Omental fat pad (tissue), 4 donors: ENCODE measurements around the gene CPE. TPM values are rescaled to one million over a fixed set of nuclear protein-coding genes. Genes with fewer than 3 reads are reported as not detected.

Experiments used
- ATAC-seq: fragments of 150-250 bp; one replicate; pipeline ENCODE4 v1.9.1; 2016; ENCODE audit warnings: mild to moderate bottlenecking, moderate library complexity; ENCODE audit not compliant: low FRiP score
- DNase-seq: peaks from one replicate; pipeline ENCODE4 v3.0.0-alpha.2; 2019; ENCODE audit warnings: low spot score
- total RNA-seq, 4 donors: library from RNA; depleted of rRNA; stranded (reverse); fragments of >200 nt; gene quantifications; one replicate each; pipeline ENCODE4 v1.1.0, GENCODE V29; 2016
- TF ChIP-seq, protein P1 (sequence below), 3 donors: fragments of 450-650 bp; IDR thresholded peaks; one replicate each; pipeline ENCODE4 v1.5.1; 2016 to 2017; ENCODE audit warnings: antibody characterized with exemption in 3 of 3, mild to moderate bottlenecking in 3 of 3, moderate library complexity in 2 of 3

CPE gene
- total RNA-seq, 4 donors from 2014 or later = 102 to 224 (median 135) TPM

GRCh38 chr4:165351359-165352130 is 27.3 kb upstream of the CPE start:
- TF ChIP-seq, protein P1, sequence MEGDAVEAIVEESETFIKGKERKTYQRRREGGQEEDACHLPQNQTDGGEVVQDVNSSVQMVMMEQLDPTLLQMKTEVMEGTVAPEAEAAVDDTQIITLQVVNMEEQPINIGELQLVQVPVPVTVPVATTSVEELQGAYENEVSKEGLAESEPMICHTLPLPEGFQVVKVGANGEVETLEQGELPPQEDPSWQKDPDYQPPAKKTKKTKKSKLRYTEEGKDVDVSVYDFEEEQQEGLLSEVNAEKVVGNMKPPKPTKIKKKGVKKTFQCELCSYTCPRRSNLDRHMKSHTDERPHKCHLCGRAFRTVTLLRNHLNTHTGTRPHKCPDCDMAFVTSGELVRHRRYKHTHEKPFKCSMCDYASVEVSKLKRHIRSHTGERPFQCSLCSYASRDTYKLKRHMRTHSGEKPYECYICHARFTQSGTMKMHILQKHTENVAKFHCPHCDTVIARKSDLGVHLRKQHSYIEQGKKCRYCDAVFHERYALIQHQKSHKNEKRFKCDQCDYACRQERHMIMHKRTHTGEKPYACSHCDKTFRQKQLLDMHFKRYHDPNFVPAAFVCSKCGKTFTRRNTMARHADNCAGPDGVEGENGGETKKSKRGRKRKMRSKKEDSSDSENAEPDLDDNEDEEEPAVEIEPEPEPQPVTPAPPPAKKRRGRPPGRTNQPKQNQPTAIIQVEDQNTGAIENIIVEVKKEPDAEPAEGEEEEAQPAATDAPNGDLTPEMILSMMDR (IDR thresholded peaks at IDR 0.05) = no peak
- ATAC-seq (no peak), DNase-seq (no peak)

- ATAC-seq = no peak
- DNase-seq = no peak
- TF ChIP-seq, protein P1 (IDR thresholded peaks at IDR 0.05) = no peak
Observed at GRCh38 chr4:165355900-165356300, 22.9 kb upstream of the CPE start.

GRCh38 chr4:165359506-165359905 is 19.3 kb upstream of the CPE start:
- DNase-seq (no peak), ATAC-seq (no peak)
- TF ChIP-seq, protein P1 (IDR thresholded peaks at IDR 0.05) = no peak

GRCh38 chr4:165360041-165360695 is 18.6 kb upstream of the CPE start:
- TF ChIP-seq, protein P1 (IDR thresholded peaks at IDR 0.05) = no peak
- peak; percentile 61 for ATAC-seq
- DNase-seq = no peak

DNA sequence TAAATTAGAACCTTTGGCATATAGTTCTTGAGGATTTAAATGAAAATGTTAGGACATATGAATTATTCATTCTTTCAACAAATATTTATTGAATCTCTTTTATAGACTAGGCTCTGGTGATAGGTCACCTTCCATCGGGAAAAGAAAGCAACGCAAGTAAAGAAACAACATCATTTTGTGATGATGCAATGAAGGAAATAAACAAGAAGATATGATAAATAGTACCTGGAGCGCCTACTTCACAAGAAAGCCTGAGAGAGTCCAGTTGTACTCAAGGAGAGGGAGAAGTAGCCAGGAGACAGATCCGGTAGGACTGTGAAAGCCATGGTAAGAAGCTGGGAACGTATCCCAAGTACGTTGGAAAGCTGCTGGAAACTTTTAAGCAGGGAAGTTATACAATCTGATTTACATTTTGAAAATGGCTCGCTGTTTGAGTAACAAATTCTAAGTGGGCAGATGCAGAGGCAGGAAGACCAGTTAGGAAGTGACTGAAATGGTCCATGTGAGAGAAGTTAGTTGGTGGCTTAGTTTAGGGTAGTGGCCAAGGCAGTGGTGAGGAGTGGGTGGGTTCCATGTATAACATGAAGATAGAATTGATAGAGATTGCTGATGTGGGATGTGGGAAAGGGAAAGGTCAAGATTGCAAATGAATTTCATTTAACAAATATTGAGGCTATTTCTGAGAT is 17.7 kb upstream of the CPE start:
- no peak for DNase-seq
- TF ChIP-seq, protein P1 (IDR thresholded peaks at IDR 0.05) = no peak
- no peak for ATAC-seq

DNA sequence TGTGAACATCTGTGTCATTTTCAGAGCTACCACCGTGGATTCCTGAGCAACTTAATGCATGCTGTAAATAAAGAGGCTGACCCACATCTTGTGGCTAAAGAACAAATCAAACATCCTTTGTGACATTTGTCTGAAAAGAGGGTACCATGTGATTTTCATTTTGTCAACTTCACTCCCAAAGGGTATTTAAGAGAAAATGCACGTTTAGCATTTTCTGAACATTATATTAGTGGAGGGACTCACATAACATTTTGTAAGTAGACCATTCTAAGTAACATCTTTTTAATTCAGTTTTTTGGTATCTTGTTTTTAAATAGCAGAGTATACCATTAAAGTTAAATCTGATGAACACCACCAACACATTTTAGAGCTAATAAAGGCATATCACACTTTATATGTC is 17.0 kb upstream of the CPE start:
- ATAC-seq = no peak
- no peak for DNase-seq
- TF ChIP-seq, protein P1 (IDR thresholded peaks at IDR 0.05) = no peak
